Epithelial cell of proximal tubule (primary cell): ENCODE data around the gene TPGS2. TPM values are rescaled to one million over a fixed set of nuclear protein-coding genes. Genes with fewer than 3 reads are reported as not detected.
"Not testable (repeated sequence)": the region's sequence is repeated elsewhere in the genome, so short reads cannot be mapped to it uniquely, and the experiment has no call there.

Experiments used
- DNase-seq: peaks from one replicate; pipeline ENCODE4 v3.0.0-alpha.2; 2011; ENCODE audit warnings: low read depth
- H3K4me3 ChIP-seq: 2 replicates; pipeline ENCODE4 v1.5.1; 2011; ENCODE audit warnings: low read depth, mild to moderate bottlenecking, low read length
- CTCF ChIP-seq: conservative IDR thresholded peaks from 2 replicates; pipeline ENCODE4 v1.5.1; 2012; ENCODE audit warnings: low read depth, mild to moderate bottlenecking, low read length
- total RNA-seq: library from RNA; depleted of rRNA; stranded (reverse); fragments of >200 nt; gene quantifications from 2 replicates; pipeline ENCODE4 v1.2.3, GENCODE V29; 2015

TPGS2 gene
- total RNA-seq, 1 donor from 2014 or later = 228 TPM

GRCh38 chr18:36825526-36825925 is 3.3 kb downstream of the TPGS2 start:
- no peak overlapping the region for H3K4me3 ChIP-seq
- no peak for TF ChIP-seq CTCF
- no peak for DNase-seq

GRCh38 chr18:36821681-36822080 is 7.1 kb downstream of the TPGS2 start:
- H3K4me3 ChIP-seq = no peak overlapping the region
- DNase-seq = no peak
- no peak for TF ChIP-seq CTCF

- no peak overlapping the region for H3K4me3 ChIP-seq
- no peak for TF ChIP-seq CTCF
- no peak for DNase-seq
These were observed 9.2 kb downstream of the TPGS2 start for GRCh38 chr18:36819621-36820020.

- no peak overlapping the region for H3K4me3 ChIP-seq
- no peak for DNase-seq
These were observed 10.2 kb downstream of the TPGS2 start for GRCh38 chr18:36818652-36819051.

GRCh38 chr18:36817039-36817438 is 11.8 kb downstream of the TPGS2 start:
- DNase-seq = no peak
- no peak for TF ChIP-seq CTCF
- no peak overlapping the region for H3K4me3 ChIP-seq

More at GRCh38 chr18:36818652-36819051, 10.2 kb downstream of the TPGS2 start:
- TF ChIP-seq CTCF = no peak

GRCh38 chr18:36816096-36816495 is 12.7 kb downstream of the TPGS2 start:
- H3K4me3 ChIP-seq, DNase-seq: not testable (repeated sequence)

GRCh38 chr18:36814994-36815393 is 13.8 kb downstream of the TPGS2 start:
- TF ChIP-seq CTCF = no peak
- DNase-seq = no peak
- H3K4me3 ChIP-seq = no peak overlapping the region

DNA sequence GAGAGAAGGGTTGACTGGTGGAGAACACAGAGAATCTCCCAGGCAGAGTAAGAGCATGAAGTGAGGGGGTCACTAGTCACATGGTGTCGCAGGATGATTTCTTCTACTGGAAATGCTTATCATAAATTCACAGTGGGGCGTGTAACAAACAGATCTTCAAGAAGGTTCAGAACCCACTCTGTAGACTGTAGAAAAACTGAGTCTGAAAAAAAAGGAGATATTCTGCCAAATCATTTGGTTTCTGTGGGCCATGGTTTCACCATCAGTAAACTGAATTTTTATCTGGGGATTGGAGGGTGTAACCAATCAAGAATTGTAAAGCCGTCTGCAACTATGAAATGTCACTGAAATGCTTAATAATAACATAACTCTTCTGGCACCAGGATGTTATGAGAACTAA is 15.0 kb downstream of the TPGS2 start:
- DNase-seq = no peak
- no peak for TF ChIP-seq CTCF
- H3K4me3 ChIP-seq = no peak overlapping the region
